NCI-H1105 treated with DMSO at 0.1 percent for 48 hours (cell line): ENCODE data around the gene TRIM38.
"Not testable (repeated sequence)": the region's sequence is repeated elsewhere in the genome, so short reads cannot be mapped to it uniquely, and the experiment has no call there.

Experiments used
- DNase-seq: peaks from one replicate; lab custom pipeline; 2025; lab: John Stamatoyannopoulos, UW

The TRIM38 gene

GRCh38 chr6:25962149-25963127 is at the start of gene TRIM38:
TSS of gene TRIM38 (plus strand) at chr6:25962802. CDS start at chr6:25966523, 3,721 bp downstream.
- DNase-seq, result no peak

- no peak for DNase-seq
Observed at GRCh38 chr6:25913741-25914140, 48.9 kb upstream of the TRIM38 start.

GRCh38 chr6:25916330-25916729 is 46.3 kb upstream of the TRIM38 start:
- no peak for DNase-seq

- no peak for DNase-seq
Observed at GRCh38 chr6:25916789-25917490, 45.7 kb upstream of the TRIM38 start.

- no peak for DNase-seq
Observed at GRCh38 chr6:25918083-25918683, 44.4 kb upstream of the TRIM38 start.

GRCh38 chr6:25919657-25920056 is 42.9 kb upstream of the TRIM38 start:
- no peak for DNase-seq

GRCh38 chr6:25921525-25922203 is 40.9 kb upstream of the TRIM38 start:
- DNase-seq, result no peak

GRCh38 chr6:25922301-25922700 is 40.3 kb upstream of the TRIM38 start:
- no peak for DNase-seq

GRCh38 chr6:25925876-25926275 is 36.7 kb upstream of the TRIM38 start:
- DNase-seq, result no peak

GRCh38 chr6:25927178-25927577 is 35.4 kb upstream of the TRIM38 start:
- no peak for DNase-seq

GRCh38 chr6:25927756-25928216 is 34.8 kb upstream of the TRIM38 start:
- no peak for DNase-seq

GRCh38 chr6:25928562-25929324 is 33.9 kb upstream of the TRIM38 start:
- DNase-seq, result no peak

- DNase-seq, result not testable (repeated sequence)
Observed at GRCh38 chr6:25929785-25930184, 32.8 kb upstream of the TRIM38 start.

GRCh38 chr6:25930532-25931410 is 31.8 kb upstream of the TRIM38 start, which contains the start of gene SLC17A2:
TSS of gene SLC17A2 (minus strand) at chr6:25930691. CDS start at chr6:25925796, 4,895 bp downstream.
- DNase-seq, result no peak

GRCh38 chr6:25931411-25931709 is 31.2 kb upstream of the TRIM38 start:
- no peak for DNase-seq

GRCh38 chr6:25934156-25934555 is 28.4 kb upstream of the TRIM38 start:
- no peak for DNase-seq

- no peak for DNase-seq
Observed at GRCh38 chr6:25934735-25935313, 27.8 kb upstream of the TRIM38 start.

GRCh38 chr6:25935953-25936352 is 26.6 kb upstream of the TRIM38 start:
- DNase-seq, result no peak

- DNase-seq, result no peak
Observed at GRCh38 chr6:25939593-25939992, 23.0 kb upstream of the TRIM38 start.
